ENCODE data around the gene PPEF2. TPM values are rescaled to one million over a fixed set of nuclear protein-coding genes. Genes with fewer than 3 reads are reported as not detected.

PPEF2 gene
- total RNA-seq, 1 experiment from 2014 or later: not detected

DNA sequence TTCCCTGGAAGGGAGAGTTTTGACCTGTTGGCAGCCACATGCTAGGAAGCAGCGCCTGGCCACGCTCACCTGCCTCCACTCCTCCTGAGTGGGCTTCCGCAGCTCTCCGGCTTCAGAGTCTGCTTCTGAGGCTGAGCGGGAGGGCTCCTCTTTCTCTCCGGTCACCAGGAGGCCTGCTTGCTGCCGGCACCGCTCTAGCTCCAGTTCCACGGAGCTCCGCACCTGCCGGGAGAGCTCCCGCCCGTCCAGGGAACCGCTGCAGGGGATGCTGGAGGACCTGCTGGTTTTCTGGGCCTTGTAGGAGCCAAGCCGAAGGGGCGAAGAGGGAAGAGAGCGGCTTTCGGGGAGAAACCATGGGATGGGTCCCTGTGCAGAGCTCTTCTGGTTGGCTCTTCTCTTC, 26.0 kb downstream of the PPEF2 start:
- H3K27ac ChIP-seq (ENCODE audit: low read depth, low read length, poor library complexity, severe bottlenecking): no peak overlapping the region
- H3K36me3 ChIP-seq (ENCODE audit: insufficient read depth, low read length, poor library complexity, severe bottlenecking): no peaks in the 10 kb centered on the region
- TF ChIP-seq, protein P1, sequence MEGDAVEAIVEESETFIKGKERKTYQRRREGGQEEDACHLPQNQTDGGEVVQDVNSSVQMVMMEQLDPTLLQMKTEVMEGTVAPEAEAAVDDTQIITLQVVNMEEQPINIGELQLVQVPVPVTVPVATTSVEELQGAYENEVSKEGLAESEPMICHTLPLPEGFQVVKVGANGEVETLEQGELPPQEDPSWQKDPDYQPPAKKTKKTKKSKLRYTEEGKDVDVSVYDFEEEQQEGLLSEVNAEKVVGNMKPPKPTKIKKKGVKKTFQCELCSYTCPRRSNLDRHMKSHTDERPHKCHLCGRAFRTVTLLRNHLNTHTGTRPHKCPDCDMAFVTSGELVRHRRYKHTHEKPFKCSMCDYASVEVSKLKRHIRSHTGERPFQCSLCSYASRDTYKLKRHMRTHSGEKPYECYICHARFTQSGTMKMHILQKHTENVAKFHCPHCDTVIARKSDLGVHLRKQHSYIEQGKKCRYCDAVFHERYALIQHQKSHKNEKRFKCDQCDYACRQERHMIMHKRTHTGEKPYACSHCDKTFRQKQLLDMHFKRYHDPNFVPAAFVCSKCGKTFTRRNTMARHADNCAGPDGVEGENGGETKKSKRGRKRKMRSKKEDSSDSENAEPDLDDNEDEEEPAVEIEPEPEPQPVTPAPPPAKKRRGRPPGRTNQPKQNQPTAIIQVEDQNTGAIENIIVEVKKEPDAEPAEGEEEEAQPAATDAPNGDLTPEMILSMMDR (conservative IDR thresholded peaks at IDR 0.05; ENCODE audit: low read depth, low read length): no peak
- no peak for TF ChIP-seq EZH2 (IDR thresholded peaks at IDR 0.05; ENCODE audit: borderline replicate concordance, low read depth, low read length, poor library complexity, severe bottlenecking)
- CTCF ChIA-PET: no interaction called here
- no peaks in the 10 kb centered on the region for H3K9me3 ChIP-seq (ENCODE audit: low read depth, low read length, poor library complexity, severe bottlenecking)
- H3K27me3 ChIP-seq (replicated peaks; ENCODE audit: insufficient read depth, low read depth, low read length, poor library complexity): no peaks in the 10 kb centered on the region
- intact Hi-C loops (cut with micrococcal nuclease; ENCODE audit: unreplicated experiment): no loop called here
- DNase-seq (ENCODE audit: low spot score): no peak
- no peaks in the 10 kb centered on the region for H3K4me1 ChIP-seq (ENCODE audit: insufficient read depth, low read length, poor library complexity, severe bottlenecking)
- no TSS peak for BruUV-seq (replicated peaks)
- POLR2A ChIA-PET (ENCODE audit: low non-redundant PET): no interaction called here
- H3K4me3 ChIP-seq (ENCODE audit: low read depth, low read length, poor library complexity, severe bottlenecking): no peak overlapping the region

DNA sequence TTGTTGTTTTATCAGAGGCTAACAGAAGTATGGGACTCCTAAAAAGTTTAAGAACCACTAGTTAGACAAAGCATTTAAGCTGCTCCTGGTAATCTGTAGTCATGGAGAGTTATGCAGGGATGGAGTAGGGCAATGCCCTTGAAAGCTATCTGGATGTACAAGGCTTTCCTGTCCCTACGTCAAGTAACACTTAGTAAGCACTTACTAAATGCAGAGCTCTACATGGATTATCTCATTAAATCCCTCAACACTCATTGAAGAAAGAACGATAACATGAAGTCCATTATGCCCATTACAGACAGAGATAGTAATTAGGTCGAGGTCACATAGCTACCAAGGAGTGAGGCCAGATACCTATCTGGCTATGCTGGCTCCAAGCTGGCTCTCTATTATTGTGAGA, 33.2 kb downstream of the PPEF2 start:
- no peak for TF ChIP-seq EZH2 (IDR thresholded peaks at IDR 0.05; ENCODE audit: borderline replicate concordance, low read depth, low read length, poor library complexity, severe bottlenecking)
- TF ChIP-seq, protein P1 (conservative IDR thresholded peaks at IDR 0.05; ENCODE audit: low read depth, low read length): no peak
- no peak overlapping the region for H3K4me3 ChIP-seq (ENCODE audit: low read depth, low read length, poor library complexity, severe bottlenecking)
- H3K36me3 ChIP-seq (ENCODE audit: insufficient read depth, low read length, poor library complexity, severe bottlenecking): no peaks in the 10 kb centered on the region
- ChIA-PET CTCF (no interaction called here), POLR2A (ENCODE audit: low non-redundant PET) (no interaction called here)
- intact Hi-C loops (cut with micrococcal nuclease; ENCODE audit: unreplicated experiment): no loop called here
- H3K27ac ChIP-seq (ENCODE audit: low read depth, low read length, poor library complexity, severe bottlenecking): no peak overlapping the region
- no peaks in the 10 kb centered on the region for H3K4me1 ChIP-seq (ENCODE audit: insufficient read depth, low read length, poor library complexity, severe bottlenecking)
- no peaks in the 10 kb centered on the region for H3K9me3 ChIP-seq (ENCODE audit: low read depth, low read length, poor library complexity, severe bottlenecking)
- no peak for DNase-seq (ENCODE audit: low spot score)
- no TSS peak for BruUV-seq (replicated peaks)
- no peaks in the 10 kb centered on the region for H3K27me3 ChIP-seq (replicated peaks; ENCODE audit: insufficient read depth, low read depth, low read length, poor library complexity)

DNA sequence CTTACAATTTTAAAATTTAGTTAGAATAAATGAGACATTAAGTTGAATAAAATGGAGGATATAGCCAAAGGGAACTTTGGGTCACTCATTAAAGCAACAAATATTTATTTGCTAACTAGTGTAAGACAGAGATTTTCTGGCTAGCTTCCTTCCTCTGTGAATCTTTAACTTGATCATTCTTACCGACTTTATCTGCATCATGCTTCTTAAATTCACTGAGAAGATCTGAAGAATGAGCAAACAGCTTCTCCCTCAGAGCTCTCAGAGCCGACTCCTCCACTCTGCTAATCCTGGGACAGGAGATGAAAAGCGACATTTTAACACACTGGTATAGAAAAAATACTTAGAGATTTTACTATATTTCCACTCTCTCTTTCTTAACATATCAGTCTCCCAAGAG, 35.1 kb downstream of the PPEF2 start:
- H3K36me3 ChIP-seq (ENCODE audit: insufficient read depth, low read length, poor library complexity, severe bottlenecking): no peaks in the 10 kb centered on the region
- no TSS peak for BruUV-seq (replicated peaks)
- H3K9me3 ChIP-seq (ENCODE audit: low read depth, low read length, poor library complexity, severe bottlenecking): no peaks in the 10 kb centered on the region
- H3K4me1 ChIP-seq (ENCODE audit: insufficient read depth, low read length, poor library complexity, severe bottlenecking): no peaks in the 10 kb centered on the region
- no peak overlapping the region for H3K4me3 ChIP-seq (ENCODE audit: low read depth, low read length, poor library complexity, severe bottlenecking)
- DNase-seq (ENCODE audit: low spot score): no peak
- intact Hi-C loops (cut with micrococcal nuclease; ENCODE audit: unreplicated experiment): no loop called here
- ChIA-PET POLR2A (ENCODE audit: low non-redundant PET) (no interaction called here), CTCF (no interaction called here)
- no peaks in the 10 kb centered on the region for H3K27me3 ChIP-seq (replicated peaks; ENCODE audit: insufficient read depth, low read depth, low read length, poor library complexity)
- no peak for TF ChIP-seq EZH2 (IDR thresholded peaks at IDR 0.05; ENCODE audit: borderline replicate concordance, low read depth, low read length, poor library complexity, severe bottlenecking)
- TF ChIP-seq, protein P1 (conservative IDR thresholded peaks at IDR 0.05; ENCODE audit: low read depth, low read length): no peak
- H3K27ac ChIP-seq (ENCODE audit: low read depth, low read length, poor library complexity, severe bottlenecking): no peak overlapping the region
